ENCODE results near the gene MUCL3. TPM values are rescaled to one million over a fixed set of nuclear protein-coding genes. Genes with fewer than 3 reads are reported as not detected.

MUCL3 gene
- total and polyA plus RNA-seq, 2 donors: 0.02 to 0.05 TPM

GRCh38 chr6:30931969-30932645, 8.7 kb upstream of the MUCL3 start, which contains the start of gene SFTA2:
TSS of gene SFTA2 (minus strand) at chr6:30932170. CDS start at chr6:30932096, 74 bp downstream.
- no peak within 1 kb of the TSS for H3K4me3 ChIP-seq (ENCODE audit: low read length in 2 of 2)
- H3K9me3 ChIP-seq (ENCODE audit: control insufficient read depth in 2 of 2, insufficient read depth in 1 of 2, low read length in 1 of 2): peaks cover 0 to 11% of the 10 kb centered on the region in 2 donors
- 92% methylated on average over 7 of the region's 7 CpGs for WGBS
- no peaks in the 10 kb centered on the region for H3K4me1 ChIP-seq (ENCODE audit: control insufficient read depth in 2 of 2, insufficient read depth in 2 of 2, low read length in 2 of 2)
- no peak within 1 kb of the TSS for H3K27ac ChIP-seq (ENCODE audit: low read depth in 1 of 2, low read length in 1 of 2)
- peaks cover 0 to 3% of the 10 kb centered on the region in 2 donors for H3K36me3 ChIP-seq (ENCODE audit: control insufficient read depth in 2 of 2, insufficient read depth in 2 of 2, low read length in 1 of 2)
- DNase-seq (ENCODE audit: low read depth in 6 of 9, low spot score in 9 of 9): no peak
- peaks cover 0 to 24% of the 10 kb centered on the region in 2 donors for H3K27me3 ChIP-seq (ENCODE audit: control insufficient read depth in 2 of 2, insufficient read depth in 1 of 2, low read length in 1 of 2)

- H3K36me3 ChIP-seq (ENCODE audit: control insufficient read depth in 2 of 2, insufficient read depth in 2 of 2, low read length in 1 of 2): peaks cover 0 to 3% of the 10 kb centered on the region in 2 donors
- no peak for DNase-seq (ENCODE audit: low read depth in 6 of 9, low spot score in 9 of 9)
- no peaks in the 10 kb centered on the region for H3K4me1 ChIP-seq (ENCODE audit: control insufficient read depth in 2 of 2, insufficient read depth in 2 of 2, low read length in 2 of 2)
- no peak overlapping the region for H3K4me3 ChIP-seq (ENCODE audit: low read length in 2 of 2)
- H3K27ac ChIP-seq (ENCODE audit: low read depth in 1 of 2, low read length in 1 of 2): no peak overlapping the region
- WGBS: 92% methylated on average over 6 of the region's 6 CpGs
- peaks cover 0 to 27% of the 10 kb centered on the region in 2 donors for H3K27me3 ChIP-seq (ENCODE audit: control insufficient read depth in 2 of 2, insufficient read depth in 1 of 2, low read length in 1 of 2)
- peaks cover 0 to 11% of the 10 kb centered on the region in 2 donors for H3K9me3 ChIP-seq (ENCODE audit: control insufficient read depth in 2 of 2, insufficient read depth in 1 of 2, low read length in 1 of 2)
Measured at GRCh38 chr6:30932665-30933365, 8.0 kb upstream of the MUCL3 start.

- Histone ChIP-seq H3K4me3 (ENCODE audit: low read length in 2 of 2) (no peak overlapping the region), H3K27me3 (ENCODE audit: control insufficient read depth in 2 of 2, insufficient read depth in 1 of 2, low read length in 1 of 2) (peaks cover 0 to 37% of the 10 kb centered on the region in 2 donors), H3K27ac (ENCODE audit: low read depth in 1 of 2, low read length in 1 of 2) (no peak overlapping the region), H3K4me1 (ENCODE audit: control insufficient read depth in 2 of 2, insufficient read depth in 2 of 2, low read length in 2 of 2) (no peaks in the 10 kb centered on the region), H3K9me3 (ENCODE audit: control insufficient read depth in 2 of 2, insufficient read depth in 1 of 2, low read length in 1 of 2) (no peaks in the 10 kb centered on the region), H3K36me3 (ENCODE audit: control insufficient read depth in 2 of 2, insufficient read depth in 2 of 2, low read length in 1 of 2) (no peaks in the 10 kb centered on the region)
- 45% methylated on average over 3 of the region's 3 CpGs for WGBS
- no peak for DNase-seq (ENCODE audit: low read depth in 6 of 9, low spot score in 9 of 9)
Measured at GRCh38 chr6:30935018-30935417, 5.8 kb upstream of the MUCL3 start.

GRCh38 chr6:30937265-30937664, 3.5 kb upstream of the MUCL3 start:
- Histone ChIP-seq H3K27ac (ENCODE audit: low read depth in 1 of 2, low read length in 1 of 2) (no peak overlapping the region), H3K9me3 (ENCODE audit: control insufficient read depth in 2 of 2, insufficient read depth in 1 of 2, low read length in 1 of 2) (no peaks in the 10 kb centered on the region), H3K27me3 (ENCODE audit: control insufficient read depth in 2 of 2, insufficient read depth in 1 of 2, low read length in 1 of 2) (peaks cover 0 to 50% of the 10 kb centered on the region in 2 donors), H3K36me3 (ENCODE audit: control insufficient read depth in 2 of 2, insufficient read depth in 2 of 2, low read length in 1 of 2) (no peaks in the 10 kb centered on the region), H3K4me3 (ENCODE audit: low read length in 2 of 2) (no peak overlapping the region), H3K4me1 (ENCODE audit: control insufficient read depth in 2 of 2, insufficient read depth in 2 of 2, low read length in 2 of 2) (no peaks in the 10 kb centered on the region)
- DNase-seq (ENCODE audit: low read depth in 6 of 9, low spot score in 9 of 9): no peak
- WGBS: 93% methylated on average over 6 of the region's 6 CpGs

GRCh38 chr6:30938730-30939129, 2.0 kb upstream of the MUCL3 start:
- WGBS: 82% methylated on average over 4 of the region's 4 CpGs
- H3K9me3 ChIP-seq (ENCODE audit: control insufficient read depth in 2 of 2, insufficient read depth in 1 of 2, low read length in 1 of 2): peaks cover 0 to 10% of the 10 kb centered on the region in 2 donors
- DNase-seq (ENCODE audit: low read depth in 6 of 9, low spot score in 9 of 9): no peak
- no peaks in the 10 kb centered on the region for H3K36me3 ChIP-seq (ENCODE audit: control insufficient read depth in 2 of 2, insufficient read depth in 2 of 2, low read length in 1 of 2)
- H3K4me1 ChIP-seq (ENCODE audit: control insufficient read depth in 2 of 2, insufficient read depth in 2 of 2, low read length in 2 of 2): no peaks in the 10 kb centered on the region
- no peak overlapping the region for H3K27ac ChIP-seq (ENCODE audit: low read depth in 1 of 2, low read length in 1 of 2)
- no peak overlapping the region for H3K4me3 ChIP-seq (ENCODE audit: low read length in 2 of 2)
- peaks cover 0 to 55% of the 10 kb centered on the region in 2 donors for H3K27me3 ChIP-seq (ENCODE audit: control insufficient read depth in 2 of 2, insufficient read depth in 1 of 2, low read length in 1 of 2)

- no peak for DNase-seq (ENCODE audit: low read depth in 6 of 9, low spot score in 9 of 9)
Measured at GRCh38 chr6:30939473-30939872, 1.3 kb upstream of the MUCL3 start.

GRCh38 chr6:30942338-30943060, 1.7 kb downstream of the MUCL3 start:
- no peak overlapping the region for H3K4me3 ChIP-seq (ENCODE audit: low read length in 2 of 2)
- 22% methylated on average over 15 of the region's 15 CpGs for WGBS
- no peaks in the 10 kb centered on the region for H3K4me1 ChIP-seq (ENCODE audit: control insufficient read depth in 2 of 2, insufficient read depth in 2 of 2, low read length in 2 of 2)
- H3K36me3 ChIP-seq (ENCODE audit: control insufficient read depth in 2 of 2, insufficient read depth in 2 of 2, low read length in 1 of 2): no peaks in the 10 kb centered on the region
- peaks cover 0 to 13% of the 10 kb centered on the region in 2 donors for H3K9me3 ChIP-seq (ENCODE audit: control insufficient read depth in 2 of 2, insufficient read depth in 1 of 2, low read length in 1 of 2)
- no peak for DNase-seq (ENCODE audit: low read depth in 6 of 9, low spot score in 9 of 9)
- peaks cover 0 to 43% of the 10 kb centered on the region in 2 donors for H3K27me3 ChIP-seq (ENCODE audit: control insufficient read depth in 2 of 2, insufficient read depth in 1 of 2, low read length in 1 of 2)
- H3K27ac ChIP-seq (ENCODE audit: low read depth in 1 of 2, low read length in 1 of 2): no peak overlapping the region

More at GRCh38 chr6:30939473-30939872, 1.3 kb upstream of the MUCL3 start:
- Histone ChIP-seq H3K4me3 (ENCODE audit: low read length in 2 of 2) (no peak overlapping the region), H3K27ac (ENCODE audit: low read depth in 1 of 2, low read length in 1 of 2) (no peak overlapping the region), H3K9me3 (ENCODE audit: control insufficient read depth in 2 of 2, insufficient read depth in 1 of 2, low read length in 1 of 2) (peaks cover 0 to 13% of the 10 kb centered on the region in 2 donors), H3K36me3 (ENCODE audit: control insufficient read depth in 2 of 2, insufficient read depth in 2 of 2, low read length in 1 of 2) (no peaks in the 10 kb centered on the region), H3K27me3 (ENCODE audit: control insufficient read depth in 2 of 2, insufficient read depth in 1 of 2, low read length in 1 of 2) (peaks cover 0 to 52% of the 10 kb centered on the region in 2 donors), H3K4me1 (ENCODE audit: control insufficient read depth in 2 of 2, insufficient read depth in 2 of 2, low read length in 2 of 2) (no peaks in the 10 kb centered on the region)
- 85% methylated on average over 3 of the region's 3 CpGs for WGBS

GRCh38 chr6:30944051-30944450, 3.3 kb downstream of the MUCL3 start:
- H3K27me3 ChIP-seq (ENCODE audit: control insufficient read depth in 2 of 2, insufficient read depth in 1 of 2, low read length in 1 of 2): peaks cover 0 to 35% of the 10 kb centered on the region in 2 donors
- WGBS: 94% methylated on average over 4 of the region's 4 CpGs
- H3K4me3 ChIP-seq (ENCODE audit: low read length in 2 of 2): no peak overlapping the region

GRCh38 chr6:30945281-30945680, 4.5 kb downstream of the MUCL3 start:
- Histone ChIP-seq H3K4me3 (ENCODE audit: low read length in 2 of 2) (no peak overlapping the region), H3K9me3 (ENCODE audit: control insufficient read depth in 2 of 2, insufficient read depth in 1 of 2, low read length in 1 of 2) (peaks cover 0 to 13% of the 10 kb centered on the region in 2 donors), H3K27ac (ENCODE audit: low read depth in 1 of 2, low read length in 1 of 2) (no peak overlapping the region), H3K4me1 (ENCODE audit: control insufficient read depth in 2 of 2, insufficient read depth in 2 of 2, low read length in 2 of 2) (no peaks in the 10 kb centered on the region), H3K27me3 (ENCODE audit: control insufficient read depth in 2 of 2, insufficient read depth in 1 of 2, low read length in 1 of 2) (peaks cover 0 to 34% of the 10 kb centered on the region in 2 donors), H3K36me3 (ENCODE audit: control insufficient read depth in 2 of 2, insufficient read depth in 2 of 2, low read length in 1 of 2) (no peaks in the 10 kb centered on the region)
- WGBS: 96% methylated on average over 5 of the region's 5 CpGs
- no peak for DNase-seq (ENCODE audit: low read depth in 6 of 9, low spot score in 9 of 9)

More at GRCh38 chr6:30944051-30944450, 3.3 kb downstream of the MUCL3 start:
- DNase-seq (ENCODE audit: low read depth in 6 of 9, low spot score in 9 of 9): no peak
- no peaks in the 10 kb centered on the region for H3K36me3 ChIP-seq (ENCODE audit: control insufficient read depth in 2 of 2, insufficient read depth in 2 of 2, low read length in 1 of 2)
- H3K9me3 ChIP-seq (ENCODE audit: control insufficient read depth in 2 of 2, insufficient read depth in 1 of 2, low read length in 1 of 2): peaks cover 0 to 13% of the 10 kb centered on the region in 2 donors
- no peaks in the 10 kb centered on the region for H3K4me1 ChIP-seq (ENCODE audit: control insufficient read depth in 2 of 2, insufficient read depth in 2 of 2, low read length in 2 of 2)
- no peak overlapping the region for H3K27ac ChIP-seq (ENCODE audit: low read depth in 1 of 2, low read length in 1 of 2)
